ENCODE measurements around the gene LACRT. TPM values are rescaled to one million over a fixed set of nuclear protein-coding genes. Genes with fewer than 3 reads are reported as not detected.

The LACRT gene
- total RNA-seq, 2 experiments from 2014 or later: not detected

DNA sequence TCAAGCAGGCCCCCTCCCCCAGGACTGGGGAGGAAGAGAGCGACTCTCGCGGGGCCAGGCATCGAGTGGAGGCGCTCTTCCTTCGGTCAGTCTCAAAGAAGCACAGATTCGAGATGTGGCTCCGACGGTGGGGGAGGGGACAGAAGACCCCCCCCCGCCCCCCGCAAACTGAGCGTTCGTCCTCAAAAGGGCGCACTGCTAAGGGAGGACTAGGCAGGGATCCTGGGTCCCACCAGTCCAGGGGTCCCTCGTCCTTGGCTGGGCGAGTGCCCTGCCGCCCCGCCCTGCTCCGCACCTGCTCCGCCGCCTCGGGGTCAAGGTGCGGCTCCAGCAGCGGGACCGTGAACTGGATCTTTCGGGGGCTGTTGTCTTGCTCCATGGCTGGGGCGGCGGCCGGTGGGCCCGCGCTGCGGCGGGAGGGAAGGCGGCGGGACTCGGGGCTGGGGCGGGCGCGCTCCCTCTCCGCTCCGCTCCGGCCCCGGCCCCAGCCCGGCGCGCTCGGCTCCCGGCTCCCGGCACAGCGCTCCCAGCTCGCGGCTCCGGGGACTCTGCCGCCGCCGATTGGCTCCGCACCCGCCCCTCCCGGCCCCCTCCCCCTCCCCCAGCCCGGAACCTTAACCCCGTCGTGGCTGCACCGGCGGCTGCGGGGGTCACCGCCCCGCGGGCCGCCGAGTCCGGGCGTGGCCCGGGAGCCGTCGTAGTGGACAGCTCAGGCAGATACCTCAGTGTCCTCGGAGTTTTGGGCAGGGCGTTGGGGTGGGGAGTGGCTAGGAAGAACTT, 46.4 kb downstream of the LACRT start, which contains the start of gene PPP1R1A:
TSS of gene PPP1R1A (minus strand) at position 550 of the 780 bp plus-strand sequence. CDS start at position 379, 171 bp downstream.
- Mint-ChIP-seq H3K27ac (no peak within 1 kb of the TSS), H3K36me3 (no peaks in the 10 kb centered on the region)

DNA sequence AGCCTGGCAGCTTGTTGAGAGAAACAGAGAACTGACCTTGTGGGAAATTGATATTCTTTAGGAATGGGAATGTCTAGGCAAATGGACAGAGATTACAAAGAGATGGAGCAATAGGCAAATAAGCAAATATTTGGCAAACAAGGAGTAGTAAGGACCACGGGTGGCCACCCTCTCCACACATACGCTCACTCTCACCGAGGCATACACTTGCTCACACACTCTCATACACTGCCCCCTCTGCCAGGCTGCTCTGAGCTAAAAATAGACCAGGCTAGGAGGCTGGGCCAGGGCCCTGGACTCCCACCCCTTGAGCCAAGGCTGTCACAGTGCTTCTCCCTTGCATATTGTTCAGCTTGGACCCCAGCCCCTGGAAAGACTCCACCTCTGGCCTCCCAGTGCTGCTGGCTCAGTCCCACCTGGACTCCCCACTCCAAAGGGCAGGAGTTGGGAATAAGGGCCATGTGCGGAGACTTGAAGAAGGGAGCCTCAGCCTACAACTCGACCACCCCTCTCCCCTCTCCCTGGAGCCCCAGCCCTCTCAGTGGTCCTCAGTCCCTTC, 47.3 kb downstream of the LACRT start:
- Mint-ChIP-seq H3K4me1 (peaks cover 3% of the 10 kb centered on the region), H3K9me3 (no peaks in the 10 kb centered on the region), H3K4me3 (no peak overlapping the region), H3K27me3 (peaks cover 65% of the 10 kb centered on the region), H3K27ac (no peak overlapping the region), H3K36me3 (no peaks in the 10 kb centered on the region)
- no peak for ATAC-seq (ENCODE audit: low read depth)
- POLR2A ChIA-PET: no interaction called here
- no peak for DNase-seq

More for the DNA sequence above, 46.4 kb downstream of the LACRT start, which contains the start of gene PPP1R1A:
- H3K27me3 Mint-ChIP-seq: peaks cover 66% of the 10 kb centered on the region
- no peaks in the 10 kb centered on the region for H3K9me3 Mint-ChIP-seq
- ATAC-seq (ENCODE audit: low read depth): peak; percentile 44
- peak within 1 kb of the TSS; percentile 45 for H3K4me3 Mint-ChIP-seq
- POLR2A ChIA-PET: no interaction called here
- no peak for DNase-seq
- H3K4me1 Mint-ChIP-seq: peaks cover 3% of the 10 kb centered on the region

DNA sequence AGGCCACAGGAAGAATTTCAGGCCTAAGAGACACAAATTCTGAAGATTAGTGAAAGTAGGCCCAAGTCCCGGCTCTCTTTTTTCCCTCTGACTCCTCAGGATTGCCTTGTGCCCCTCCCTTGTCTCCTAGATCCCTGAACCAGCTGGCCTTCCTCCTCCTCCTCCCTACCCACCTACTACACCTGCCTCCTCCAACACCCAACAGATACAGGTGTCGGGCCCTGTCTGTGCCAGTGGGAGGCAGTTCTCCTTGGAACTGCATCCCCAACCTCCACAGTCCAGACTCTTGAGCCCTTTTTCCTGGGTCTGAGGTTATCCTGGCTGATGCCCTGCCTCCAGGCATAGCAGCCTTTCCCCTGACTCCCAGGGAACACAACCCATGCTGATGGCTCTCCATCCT, 48.1 kb downstream of the LACRT start:
- H3K36me3 Mint-ChIP-seq: no peaks in the 10 kb centered on the region
- POLR2A ChIA-PET: no interaction called here
- H3K27me3 Mint-ChIP-seq: peaks cover 63% of the 10 kb centered on the region
- peaks cover 3% of the 10 kb centered on the region for H3K4me1 Mint-ChIP-seq
- H3K27ac Mint-ChIP-seq: no peak overlapping the region
- no peak for ATAC-seq (ENCODE audit: low read depth)
- no peaks in the 10 kb centered on the region for H3K9me3 Mint-ChIP-seq
- H3K4me3 Mint-ChIP-seq: no peak overlapping the region
- DNase-seq: no peak

DNA sequence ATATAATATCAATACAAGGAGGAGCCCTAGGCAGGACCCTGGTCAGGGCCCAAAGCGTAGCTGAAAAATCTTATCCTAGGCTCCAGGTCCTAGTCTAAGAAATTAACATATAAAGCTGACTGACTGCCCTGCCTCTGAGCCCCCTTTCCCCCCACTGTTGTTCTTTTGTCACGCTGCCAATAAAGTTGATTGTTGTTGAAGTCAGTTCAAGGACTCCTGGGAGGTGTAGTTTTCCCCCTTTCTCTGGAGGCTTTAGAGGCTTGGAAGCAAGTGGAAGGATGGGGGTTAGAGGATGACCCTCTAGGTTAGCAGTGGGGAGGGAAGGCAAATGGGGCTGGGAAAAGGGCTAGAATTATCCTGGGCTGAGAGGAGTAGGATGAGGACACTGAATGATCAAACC, 49.5 kb downstream of the LACRT start:
- Mint-ChIP-seq H3K27me3 (peaks cover 52% of the 10 kb centered on the region), H3K27ac (no peak overlapping the region), H3K4me3 (no peak overlapping the region), H3K4me1 (peaks cover 3% of the 10 kb centered on the region), H3K36me3 (no peaks in the 10 kb centered on the region), H3K9me3 (no peaks in the 10 kb centered on the region)
- no peak for ATAC-seq (ENCODE audit: low read depth)
- no peak for DNase-seq
- POLR2A ChIA-PET: no interaction called here

DNA sequence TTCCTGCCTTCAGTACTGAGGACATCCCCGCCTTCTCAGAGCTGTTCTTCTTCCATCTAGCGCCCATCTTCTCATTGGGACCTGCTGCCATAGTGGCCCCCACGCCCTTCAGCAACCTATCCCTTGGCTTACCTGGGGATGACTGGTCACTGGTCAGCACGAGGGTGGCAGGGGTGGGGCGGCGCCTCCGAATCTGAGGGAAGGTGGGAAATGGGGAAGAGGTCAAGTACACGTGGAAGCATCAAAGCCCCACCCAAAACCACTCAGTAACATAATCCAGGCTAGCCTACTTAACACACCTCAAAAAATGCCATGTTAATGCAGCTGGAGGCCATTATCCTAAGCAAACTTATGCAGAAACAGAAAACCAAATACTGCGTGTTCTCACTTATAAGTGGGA, 50.6 kb downstream of the LACRT start:
- H3K9me3 Mint-ChIP-seq: no peaks in the 10 kb centered on the region
- POLR2A ChIA-PET: no interaction called here
- H3K4me3 Mint-ChIP-seq: no peak overlapping the region
- peaks cover 5% of the 10 kb centered on the region for H3K4me1 Mint-ChIP-seq
- ATAC-seq (ENCODE audit: low read depth) (no peak), DNase-seq (no peak)
- H3K27ac Mint-ChIP-seq: no peak overlapping the region
- peaks cover 41% of the 10 kb centered on the region for H3K27me3 Mint-ChIP-seq
- H3K36me3 Mint-ChIP-seq: no peaks in the 10 kb centered on the region

DNA sequence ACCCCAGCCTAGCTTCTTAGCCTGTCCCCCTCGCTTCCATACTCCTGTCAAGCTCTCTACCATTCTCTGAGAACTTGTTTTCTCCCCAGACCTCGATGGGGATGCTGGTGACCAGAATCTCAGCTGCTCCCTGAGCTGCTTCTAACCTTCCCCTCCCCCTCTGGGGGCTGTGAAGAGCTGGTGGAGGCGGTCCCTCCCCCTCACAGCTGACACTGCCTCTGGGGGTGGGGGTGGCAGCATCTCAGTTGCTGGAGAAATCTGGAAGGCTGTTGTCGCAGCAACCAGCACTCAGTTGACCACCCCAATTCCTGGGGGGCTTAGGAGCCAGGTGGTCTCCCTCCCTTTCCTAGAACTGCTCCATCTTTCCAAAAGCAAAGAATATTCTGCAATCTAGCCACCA, 51.0 kb downstream of the LACRT start:
- ATAC-seq (ENCODE audit: low read depth) (no peak), DNase-seq (no peak)
- peaks cover 37% of the 10 kb centered on the region for H3K27me3 Mint-ChIP-seq
- H3K4me3 Mint-ChIP-seq: no peak overlapping the region
- POLR2A ChIA-PET: no interaction called here
- H3K4me1 Mint-ChIP-seq: peaks cover 4% of the 10 kb centered on the region
- H3K36me3 Mint-ChIP-seq: no peaks in the 10 kb centered on the region
- H3K27ac Mint-ChIP-seq: no peak overlapping the region
- H3K9me3 Mint-ChIP-seq: no peaks in the 10 kb centered on the region

DNA sequence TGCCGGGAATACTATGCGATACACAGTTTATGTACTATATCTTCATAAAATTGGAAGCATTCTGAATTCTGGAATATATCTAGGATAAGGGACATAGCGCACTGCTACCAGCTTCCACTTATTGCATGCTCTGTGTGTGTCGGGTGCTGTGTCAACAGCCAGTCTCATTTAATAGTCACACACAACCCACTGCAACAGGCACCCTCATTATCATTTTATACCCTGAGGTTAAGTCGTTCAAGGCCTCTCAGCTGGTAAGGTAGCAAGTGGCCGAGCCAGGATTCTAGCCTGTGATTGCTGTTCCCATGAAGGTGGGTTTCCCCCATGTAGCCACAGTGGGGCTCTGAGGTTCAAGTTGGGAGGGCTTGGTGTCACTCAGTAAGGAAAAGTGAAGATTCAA, 53.3 kb downstream of the LACRT start:
- Mint-ChIP-seq H3K27ac (no peak overlapping the region), H3K4me1 (peaks cover 3% of the 10 kb centered on the region), H3K9me3 (no peaks in the 10 kb centered on the region), H3K4me3 (no peak overlapping the region), H3K36me3 (peaks cover 2% of the 10 kb centered on the region), H3K27me3 (peaks cover 19% of the 10 kb centered on the region)
- ATAC-seq (ENCODE audit: low read depth) (no peak), DNase-seq (no peak)
- POLR2A ChIA-PET: no interaction called here

Other genes with a start within 250 kb of the LACRT start
- 10 to 100 TPM; 84.5 to 90.6 TPM for gene ITGA5, start 215.6 kb downstream of the LACRT start, total RNA-seq
- 1 to 10 TPM; 7.4 to 9.3 TPM for gene GTSF1, start 161.3 kb downstream of the LACRT start, total RNA-seq
- 100 to 1,000 TPM; 148 to 149 TPM for gene NCKAP1L, start 137.1 kb downstream of the LACRT start, total RNA-seq
- gene PDE1B, start 85.3 kb downstream of the LACRT start, total RNA-seq: 10 to 100 TPM; 19.6 to 20.5 TPM
- gene PPP1R1A, start 46.2 kb downstream of the LACRT start, total RNA-seq: not detected
- gene DCD, start 13.5 kb upstream of the LACRT start, total RNA-seq: not detected
- not detected for gene MUCL1, start 219.6 kb upstream of the LACRT start, total RNA-seq